GM18517 (cell line): Measurements from ENCODE around the gene FOXC2.
"Not testable (repeated sequence)": the region's sequence is repeated elsewhere in the genome, so short reads cannot be mapped to it uniquely, and the experiment has no call there.

Experiments
- ATAC-seq: cut with Tn5 transposase; IDR thresholded peaks from one replicate; pipeline ENCODE4 v1.9.1; 2021; ENCODE audit warnings: mild to moderate bottlenecking, moderate library complexity; ENCODE audit not compliant: unreplicated experiment

The FOXC2 gene

GRCh38 chr16:86585821-86586611, 19.4 kb downstream of the FOXC2 start:
- no peak for ATAC-seq

- ATAC-seq = no peak
Observed at GRCh38 chr16:86587487-86587886, 20.9 kb downstream of the FOXC2 start.

- ATAC-seq = not testable (repeated sequence)
Observed at GRCh38 chr16:86587955-86588354, 21.3 kb downstream of the FOXC2 start.

GRCh38 chr16:86590501-86591144, 24.0 kb downstream of the FOXC2 start:
- ATAC-seq = no peak

GRCh38 chr16:86591270-86591669, 24.6 kb downstream of the FOXC2 start:
- no peak for ATAC-seq

GRCh38 chr16:86593913-86594620, 27.4 kb downstream of the FOXC2 start:
- no peak for ATAC-seq

GRCh38 chr16:86594721-86595120, 28.1 kb downstream of the FOXC2 start:
- no peak for ATAC-seq

GRCh38 chr16:86595983-86596605, 29.5 kb downstream of the FOXC2 start:
- ATAC-seq = no peak

GRCh38 chr16:86597126-86597879, 30.7 kb downstream of the FOXC2 start:
- ATAC-seq = no peak

- ATAC-seq = no peak
Observed at GRCh38 chr16:86597880-86598606, 31.4 kb downstream of the FOXC2 start.

- no peak for ATAC-seq
Observed at GRCh38 chr16:86598607-86599565, 32.3 kb downstream of the FOXC2 start.

GRCh38 chr16:86601356-86601755, 34.7 kb downstream of the FOXC2 start:
- ATAC-seq = no peak

- ATAC-seq = no peak
Observed at GRCh38 chr16:86602521-86602920, 35.9 kb downstream of the FOXC2 start.

GRCh38 chr16:86604436-86605193, 38.0 kb downstream of the FOXC2 start:
- no peak for ATAC-seq

GRCh38 chr16:86605950-86606349, 39.3 kb downstream of the FOXC2 start:
- ATAC-seq = no peak

GRCh38 chr16:86608301-86608747, 41.7 kb downstream of the FOXC2 start:
- ATAC-seq = no peak

GRCh38 chr16:86609115-86609514, 42.5 kb downstream of the FOXC2 start:
- no peak for ATAC-seq

- no peak for ATAC-seq
Observed at GRCh38 chr16:86609661-86610060, 43.0 kb downstream of the FOXC2 start.
